NK-92 (cell line): ENCODE data around the gene SIRPA.

Experiments used
- DNase-seq: peaks from one replicate; lab custom pipeline; 2025; ENCODE audit not compliant: unreplicated experiment; lab: John Stamatoyannopoulos, UW

Gene SIRPA

GRCh38 chr20:1887756-1888155, 7.5 kb upstream of the SIRPA start:
- no peak for DNase-seq

- DNase-seq: no peak
Measured at GRCh38 chr20:1888796-1889463, 6.3 kb upstream of the SIRPA start.

DNA sequence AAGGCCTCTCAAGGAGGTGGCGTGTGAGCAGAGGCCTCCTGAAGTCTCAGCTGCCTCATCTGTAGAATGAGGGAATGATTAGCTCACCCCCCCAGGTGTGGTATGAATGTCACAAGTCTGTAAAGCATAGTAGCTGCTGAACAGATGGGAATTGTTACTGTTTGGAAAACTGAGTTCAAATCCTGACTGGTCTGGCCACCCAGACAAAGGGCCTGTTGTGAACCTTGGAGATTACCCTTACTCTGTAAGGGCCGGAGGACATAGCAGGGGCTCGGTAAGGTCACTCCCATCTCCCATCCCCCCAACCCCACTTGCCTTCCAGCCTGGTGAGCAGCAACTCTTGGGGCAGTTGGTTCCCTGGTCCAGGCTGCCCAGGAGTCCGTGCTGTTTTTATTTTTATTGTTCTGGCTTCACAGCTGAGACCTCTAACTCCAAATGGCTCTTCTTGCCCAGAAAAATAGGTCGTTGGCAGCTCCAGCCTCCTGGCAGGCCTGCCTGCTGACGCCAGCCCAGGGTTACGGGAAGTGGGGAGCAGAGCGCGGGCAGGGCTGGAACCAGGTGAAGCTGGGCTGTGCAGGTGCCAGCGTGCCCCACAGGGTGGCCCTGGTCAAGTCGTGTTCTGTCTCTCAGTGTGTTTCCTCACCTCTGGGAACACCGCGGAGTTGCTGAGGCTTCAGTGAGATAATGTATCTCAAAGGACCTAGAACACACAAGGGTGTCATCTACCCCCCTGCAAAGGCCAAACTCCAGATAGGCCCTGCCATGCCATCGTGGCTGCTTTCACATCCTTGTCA, 4.5 kb upstream of the SIRPA start:
- no peak for DNase-seq

- DNase-seq: no peak
Measured at GRCh38 chr20:1891263-1892118, 3.7 kb upstream of the SIRPA start.

DNA sequence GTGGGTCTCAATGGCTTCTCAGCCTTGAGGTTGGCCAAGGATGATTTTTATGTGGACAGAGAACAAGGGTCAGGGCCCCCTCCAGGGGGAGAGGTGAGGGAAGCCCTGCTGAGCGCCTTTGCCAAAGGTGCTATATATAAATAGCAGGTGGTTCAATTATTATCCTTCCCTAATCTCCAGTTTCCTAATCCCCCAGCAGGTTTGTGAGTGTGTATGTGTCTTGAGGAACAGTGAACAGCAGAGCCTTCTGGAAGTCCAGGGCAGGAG, 3.2 kb upstream of the SIRPA start:
- no peak for DNase-seq

DNA sequence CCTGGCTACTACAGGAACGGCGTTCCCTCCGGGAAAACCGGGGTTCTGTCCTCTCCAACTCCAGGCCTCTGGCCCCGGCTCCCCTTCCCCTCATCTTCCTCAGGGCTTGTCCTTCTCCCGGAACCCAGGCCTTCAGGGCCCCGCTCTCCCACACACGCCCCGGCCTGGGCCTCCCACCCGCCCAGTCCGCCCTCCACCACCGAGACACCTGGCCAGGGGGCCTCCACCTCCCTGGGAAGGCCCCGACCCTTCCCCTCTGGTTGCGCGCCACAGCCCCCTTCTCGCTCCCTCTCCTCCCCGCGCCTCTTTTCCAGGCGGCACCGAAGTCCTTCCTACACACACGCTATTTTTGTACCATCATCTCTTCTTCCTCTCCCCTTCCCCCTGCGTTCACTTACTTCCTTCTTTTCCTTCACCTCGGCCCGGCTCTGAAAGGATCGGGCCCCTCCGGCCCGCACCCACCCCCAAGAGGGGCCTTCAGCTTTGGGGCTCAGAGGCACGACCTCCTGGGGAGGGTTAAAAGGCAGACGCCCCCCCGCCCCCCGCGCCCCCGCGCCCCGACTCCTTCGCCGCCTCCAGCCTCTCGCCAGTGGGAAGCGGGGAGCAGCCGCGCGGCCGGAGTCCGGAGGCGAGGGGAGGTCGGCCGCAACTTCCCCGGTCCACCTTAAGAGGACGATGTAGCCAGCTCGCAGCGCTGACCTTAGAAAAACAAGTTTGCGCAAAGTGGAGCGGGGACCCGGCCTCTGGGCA, 1.3 kb upstream of the SIRPA start:
- DNase-seq: no peak

GRCh38 chr20:1894471-1894950, 696 bp upstream of the SIRPA start:
- DNase-seq: no peak

- DNase-seq: no peak
Measured at GRCh38 chr20:1895674-1896483, 672 bp downstream of the SIRPA start.

DNA sequence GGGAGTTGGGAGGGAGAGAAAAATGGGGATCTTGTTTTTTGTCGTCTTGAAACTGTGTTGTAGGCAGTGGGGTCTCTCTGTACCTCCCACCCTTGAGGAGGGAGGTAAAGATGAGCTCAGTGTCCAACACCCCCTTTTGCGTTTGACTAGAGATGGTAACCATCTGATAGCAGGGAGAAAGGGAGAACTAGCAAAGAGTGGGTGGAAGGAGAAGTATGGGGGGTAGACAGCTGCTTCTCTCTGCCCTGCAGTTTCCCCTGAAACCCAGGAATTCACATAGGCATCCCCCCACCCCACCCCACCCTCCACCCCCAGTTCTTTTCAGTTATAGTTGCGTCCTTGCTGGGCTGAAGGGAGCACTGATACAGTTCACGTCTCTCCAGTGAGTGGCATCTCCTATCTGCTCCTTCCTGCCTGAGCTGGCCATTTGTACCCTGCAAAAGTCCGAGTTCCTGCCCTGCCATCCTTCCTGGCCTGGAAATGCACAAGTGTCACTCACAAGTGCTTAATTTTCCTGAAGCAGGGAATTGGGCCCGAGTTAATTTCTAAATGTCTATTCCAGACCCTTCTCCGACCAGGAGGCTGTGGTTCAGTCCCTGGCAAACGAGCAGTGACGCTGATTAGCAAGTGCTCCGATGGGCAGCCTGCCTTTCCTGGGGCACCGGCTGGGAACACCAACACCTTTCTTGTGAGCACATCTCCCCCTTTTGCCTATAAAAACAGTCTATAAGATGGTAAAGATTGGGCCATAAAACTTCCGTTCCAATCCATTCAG, 1.5 kb downstream of the SIRPA start:
- DNase-seq: no peak

GRCh38 chr20:1897541-1897940, 2.3 kb downstream of the SIRPA start:
- DNase-seq: no peak

DNA sequence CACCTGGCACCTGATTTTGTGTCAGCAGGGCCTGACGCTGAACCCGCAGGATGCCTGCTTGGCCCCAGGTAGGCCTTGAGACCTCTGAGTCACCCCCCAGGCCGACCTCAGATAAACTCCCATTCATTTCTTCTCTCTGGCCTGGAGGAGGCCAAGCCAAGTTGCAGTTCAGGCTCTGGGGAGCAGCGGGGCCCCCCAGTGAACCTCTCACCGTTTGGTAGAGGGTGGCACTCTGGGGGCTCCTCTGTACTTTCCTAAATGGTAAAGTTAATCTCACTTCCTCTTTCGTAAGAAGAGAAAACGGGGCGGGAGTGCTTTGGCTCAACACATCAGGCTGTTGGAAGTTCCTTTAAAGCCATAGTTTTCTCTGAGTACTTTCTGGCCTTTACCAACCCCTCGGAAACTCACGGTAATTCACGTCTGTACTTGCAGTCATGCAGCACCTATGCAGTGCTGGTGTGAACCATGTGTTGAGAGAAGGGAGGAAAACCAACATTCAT, 2.8 kb downstream of the SIRPA start:
- DNase-seq: no peak

- DNase-seq: no peak
Measured at GRCh38 chr20:1898482-1899240, 3.5 kb downstream of the SIRPA start.

GRCh38 chr20:1899241-1899525, 4.0 kb downstream of the SIRPA start:
- DNase-seq: no peak

GRCh38 chr20:1900321-1900801, 5.2 kb downstream of the SIRPA start:
- no peak for DNase-seq

DNA sequence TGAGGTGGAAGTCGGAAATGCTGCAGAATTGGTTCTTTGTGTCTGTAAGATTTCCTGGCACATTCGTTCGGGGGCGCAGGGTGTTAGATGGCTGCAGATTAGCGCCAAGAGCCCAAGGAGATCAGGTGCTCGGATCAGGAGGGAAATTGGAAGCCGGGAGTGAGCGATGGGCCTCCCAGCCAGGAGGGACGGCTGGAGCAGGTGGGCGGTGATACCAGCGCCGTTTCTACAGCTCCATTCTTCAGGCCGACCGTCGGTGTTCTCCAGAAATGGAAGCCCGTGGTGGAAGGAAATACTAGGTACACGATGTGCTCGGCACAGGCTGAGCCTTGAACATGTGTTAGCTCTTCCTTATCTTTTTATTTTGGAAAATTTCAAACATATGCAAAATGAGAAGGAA, 6.5 kb downstream of the SIRPA start:
- DNase-seq: no peak

DNA sequence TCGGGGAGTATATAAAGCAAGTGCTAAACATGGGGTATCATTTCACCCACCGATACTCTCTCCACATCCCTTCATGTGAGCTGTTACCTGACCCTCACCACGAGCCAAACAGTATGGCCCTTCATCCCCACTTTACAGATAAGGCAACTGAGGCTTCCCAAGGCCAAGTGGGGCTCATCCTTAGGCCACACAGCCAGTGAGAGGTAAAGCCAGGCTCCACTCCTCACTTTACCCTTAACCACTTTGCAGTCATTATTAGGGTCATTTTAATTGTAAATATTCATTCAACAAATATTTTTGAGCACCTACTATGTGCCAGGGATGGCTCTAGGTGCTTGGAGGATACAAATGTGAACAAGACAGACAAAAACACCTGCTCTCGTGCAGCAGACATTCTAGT, 7.0 kb downstream of the SIRPA start:
- no peak for DNase-seq

DNA sequence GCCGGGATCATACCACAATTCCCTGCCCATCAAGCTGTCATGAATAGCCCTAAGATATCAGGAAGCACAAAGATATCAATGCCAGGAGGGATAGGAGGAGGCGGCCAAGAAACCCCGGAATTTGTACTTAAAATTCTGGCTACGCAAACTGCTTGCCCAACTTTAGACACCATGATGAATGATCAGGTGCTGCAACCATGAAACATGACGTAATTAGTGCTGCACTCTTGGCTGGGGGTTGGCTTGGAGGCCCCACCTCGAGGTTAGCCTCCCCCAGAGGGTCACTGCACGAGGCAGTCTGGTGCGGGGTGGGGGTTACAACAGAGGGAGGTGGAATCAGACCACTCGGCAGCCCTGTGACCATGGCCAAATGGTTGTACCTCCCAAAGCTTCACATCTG, 8.9 kb downstream of the SIRPA start:
- DNase-seq: no peak

DNA sequence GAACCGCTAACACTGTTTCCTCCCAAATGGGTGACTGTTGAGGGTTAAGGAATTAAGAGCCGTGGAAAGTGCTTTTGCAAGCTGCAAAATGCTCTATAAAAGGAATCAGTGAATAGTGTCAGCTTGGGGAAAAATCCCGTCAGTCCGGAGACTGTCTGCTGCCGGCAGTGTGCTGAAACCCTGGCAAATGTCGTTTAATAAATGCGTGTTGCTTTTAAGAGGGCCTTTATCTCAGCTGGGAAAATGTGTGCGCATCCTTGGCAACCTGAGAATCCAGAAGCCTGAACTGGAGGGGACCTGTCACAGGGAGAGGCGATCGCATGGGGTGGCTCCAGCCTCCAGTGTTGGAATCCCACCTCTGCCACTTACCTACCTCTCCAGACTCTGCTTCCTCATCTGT, 9.8 kb downstream of the SIRPA start:
- no peak for DNase-seq

- DNase-seq: no peak
Measured at GRCh38 chr20:1905693-1906092, 10.5 kb downstream of the SIRPA start.
